Sciatic nerve (tissue), 2 donors: ENCODE data around the gene PTHLH. TPM values are rescaled to one million over a fixed set of nuclear protein-coding genes. Genes with fewer than 3 reads are reported as not detected.

Experiments
- ATAC-seq: fragments of 200-7000 bp; cut with Tn5 transposase; one replicate; pipeline ENCODE4 v1.9.1; 2020; ENCODE audit warnings: mild to moderate bottlenecking, moderate library complexity
- DNase-seq: peaks from one replicate; pipeline ENCODE4 v3.0.0-alpha.2; 2020; ENCODE audit warnings: low spot score
- intact Hi-C: fragments of 100-400 bp; cut with DNase I; formaldehyde crosslinking; loops from one replicate; pipeline ENCODE4 v1.14.2; 2022
- total RNA-seq: library from RNA; stranded (reverse); fragmentation: NEBNext Ultra II Directional; extraction: Animal tissue kit (Norgen Biotek cat#: 25700); gene quantifications from one replicate; pipeline ENCODE4 v1.2.1, GENCODE V29; 2021
- donor health status: DM: no; HTN: no; CAD: no.
- donor health status: DM: no; HTN: no; CAD: no.

PTHLH gene
- total RNA-seq, 1 donor from 2014 or later = 8.3 TPM

DNA sequence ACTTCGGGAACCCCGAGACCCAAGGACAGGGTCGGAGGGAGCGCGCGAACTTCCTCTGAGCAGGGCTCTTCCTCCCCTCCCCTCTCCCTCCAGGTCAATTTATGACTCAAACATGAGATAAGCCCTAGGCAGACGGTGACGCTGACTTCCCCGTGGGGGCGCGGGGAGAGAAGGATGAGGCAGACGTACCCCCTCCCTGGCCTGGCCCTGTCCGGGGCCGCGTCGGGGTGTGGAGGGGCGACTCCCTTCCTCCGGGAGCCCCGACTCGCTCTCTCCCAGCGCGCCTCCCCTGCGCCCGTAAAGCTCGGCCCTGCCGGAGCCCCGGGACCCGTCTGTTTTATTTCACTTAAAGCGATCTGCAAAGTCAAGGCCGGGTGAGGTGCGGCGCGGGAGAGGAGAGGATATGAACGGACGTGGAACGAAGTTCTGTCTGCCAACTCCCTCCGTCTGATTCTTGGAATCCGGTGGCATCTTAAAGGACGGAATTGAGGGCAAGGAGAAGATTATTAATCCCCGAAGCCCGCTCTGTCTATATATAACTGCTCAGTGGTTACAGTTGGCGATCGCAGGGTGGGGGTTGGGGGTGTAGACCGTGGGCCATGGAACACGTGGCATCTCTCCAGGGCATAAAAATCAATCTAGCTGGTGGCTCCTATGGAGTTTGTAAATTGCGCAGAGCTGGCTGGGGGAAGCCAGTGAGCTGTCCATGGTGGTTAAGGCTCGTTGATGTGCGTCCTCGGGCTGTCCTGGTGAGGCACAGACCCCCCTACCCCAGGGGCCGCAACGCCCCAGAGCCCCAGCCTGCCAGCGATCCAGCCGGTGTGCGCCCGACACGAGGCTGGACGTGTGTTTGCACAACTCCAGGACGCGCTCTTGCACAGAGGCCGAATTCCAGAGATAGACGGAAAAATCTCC is 2.9 kb upstream of the PTHLH start:
- peak; percentile 41 for ATAC-seq
- DNase-seq = peak; percentile 57
- intact Hi-C loops = no loop called here

DNA sequence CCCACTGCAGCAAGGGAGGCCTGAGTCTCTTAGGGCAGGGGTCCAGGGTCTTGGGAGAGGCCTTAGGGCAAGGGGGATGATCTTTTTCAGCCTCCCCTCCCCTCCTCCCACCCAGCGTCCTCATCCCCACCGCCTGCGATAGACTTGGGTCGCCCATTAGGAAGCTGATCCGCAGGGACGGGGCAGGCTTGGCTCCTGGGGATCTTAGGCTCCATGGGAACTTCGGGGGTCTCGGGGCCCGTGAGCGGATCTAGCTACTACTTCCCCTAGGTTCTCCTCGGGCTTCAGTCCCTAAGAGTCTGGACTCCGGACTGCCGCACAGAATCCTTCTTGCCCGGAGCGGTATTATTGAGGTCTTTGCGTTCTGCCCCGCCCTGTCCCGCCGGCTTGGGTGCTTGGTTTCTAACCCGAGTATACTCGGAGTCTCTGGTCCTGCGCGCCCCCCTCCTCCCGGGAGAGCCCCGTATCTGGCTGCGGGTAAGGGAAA is 2.2 kb upstream of the PTHLH start:
- ATAC-seq (no peak), DNase-seq (no peak)
- intact Hi-C loops = no loop called here

DNA sequence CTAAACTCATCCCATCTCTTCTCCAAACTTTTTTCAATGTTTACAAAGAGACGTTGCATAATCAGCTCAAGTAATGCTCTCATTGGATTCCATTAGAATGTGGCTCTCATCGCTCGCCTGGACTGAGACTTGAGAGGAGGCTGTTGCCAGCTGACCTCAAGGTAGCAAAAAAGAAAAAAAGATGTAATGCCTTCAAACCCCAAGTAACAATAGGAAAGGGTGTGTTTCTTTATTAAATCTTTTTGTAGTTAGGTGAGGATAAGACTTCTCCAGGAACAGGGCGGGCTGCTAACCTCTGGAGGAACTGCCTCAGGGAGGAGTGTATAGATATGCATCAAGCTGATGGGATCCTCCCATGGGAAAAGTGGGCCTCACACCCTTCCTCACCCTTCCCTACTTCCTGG is 956 bp upstream of the PTHLH start:
- intact Hi-C loops = no loop called here
- ATAC-seq = no peak
- DNase-seq = no peak

DNA sequence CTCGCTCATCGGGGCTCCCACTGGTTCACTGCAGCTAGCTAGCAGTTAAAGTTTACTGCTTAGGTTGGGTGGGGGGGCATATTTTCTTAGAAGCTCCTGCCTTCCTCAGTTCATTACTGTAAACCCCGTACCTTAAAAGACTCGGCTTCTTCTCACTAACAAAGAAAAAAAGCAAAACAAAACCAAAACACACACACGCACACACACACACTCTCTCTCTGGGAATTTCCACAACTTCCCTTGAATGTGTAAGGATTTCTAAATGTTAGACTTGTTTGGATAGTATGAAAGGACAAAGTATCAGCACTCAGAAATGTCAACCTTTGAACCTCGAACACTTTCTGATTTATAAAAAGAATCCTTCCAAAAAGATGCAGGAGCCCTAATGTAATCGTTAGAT is 927 bp downstream of the PTHLH start:
- intact Hi-C loops = no loop called here
- DNase-seq = no peak
- no peak for ATAC-seq

DNA sequence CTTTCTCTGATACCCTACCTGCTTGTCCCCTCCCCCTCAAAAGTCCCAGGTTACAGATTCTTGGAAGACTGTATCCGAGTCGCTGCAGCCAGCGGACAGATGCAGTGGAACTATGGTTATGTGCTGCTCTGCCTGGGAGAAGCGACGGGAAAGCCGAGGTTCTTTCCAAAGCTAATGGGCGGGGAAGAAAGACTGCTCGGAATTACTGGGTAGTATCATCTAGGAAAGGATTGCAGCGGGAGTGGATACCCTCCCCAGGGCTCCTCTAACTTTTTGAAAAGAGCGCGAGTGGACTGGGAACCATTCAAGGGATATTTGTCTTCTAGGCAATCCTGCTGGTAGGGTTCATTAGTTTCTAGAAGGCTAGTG is 1.4 kb downstream of the PTHLH start:
- ATAC-seq (peak; percentile 45), DNase-seq (peak; percentile 59)
- intact Hi-C loops = no loop called here

DNA sequence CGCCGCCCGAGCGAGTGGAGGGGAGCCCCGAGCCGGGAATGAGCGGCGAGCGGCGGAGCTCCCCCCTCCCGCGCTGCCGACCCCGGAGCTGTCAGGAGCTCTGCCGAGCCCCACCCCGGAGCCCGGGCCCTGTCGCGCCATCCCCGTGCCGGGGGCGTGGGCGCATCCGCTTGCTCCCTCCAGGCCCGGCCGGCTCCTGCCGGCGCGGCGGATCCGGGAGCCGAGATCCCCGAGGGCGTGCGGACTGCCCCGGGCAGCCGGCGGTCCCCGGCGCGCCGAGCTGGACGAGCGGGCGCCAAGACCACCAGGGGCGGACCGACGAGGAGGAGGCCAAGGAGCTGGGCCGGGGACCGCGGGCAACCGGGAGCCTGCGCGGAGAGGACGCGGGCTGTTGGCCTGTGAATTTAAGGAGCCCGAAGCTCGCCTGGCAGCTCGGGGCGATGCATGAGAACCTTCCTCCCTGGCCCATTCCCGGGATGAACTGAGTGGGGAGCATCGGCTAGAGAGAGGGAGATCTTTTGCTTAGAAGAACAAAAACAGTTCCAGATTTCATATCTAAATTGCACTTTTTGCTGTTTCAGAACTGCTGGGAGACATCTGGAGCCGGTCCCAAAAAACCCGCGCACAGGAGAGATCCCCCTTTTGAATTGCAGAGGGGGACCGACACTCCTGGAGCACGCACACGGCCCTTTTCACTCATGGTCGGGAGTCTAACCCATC is 2.0 kb downstream of the PTHLH start:
- peak; percentile 51 for ATAC-seq
- DNase-seq = peak; percentile 68
- intact Hi-C loops = no loop called here

DNA sequence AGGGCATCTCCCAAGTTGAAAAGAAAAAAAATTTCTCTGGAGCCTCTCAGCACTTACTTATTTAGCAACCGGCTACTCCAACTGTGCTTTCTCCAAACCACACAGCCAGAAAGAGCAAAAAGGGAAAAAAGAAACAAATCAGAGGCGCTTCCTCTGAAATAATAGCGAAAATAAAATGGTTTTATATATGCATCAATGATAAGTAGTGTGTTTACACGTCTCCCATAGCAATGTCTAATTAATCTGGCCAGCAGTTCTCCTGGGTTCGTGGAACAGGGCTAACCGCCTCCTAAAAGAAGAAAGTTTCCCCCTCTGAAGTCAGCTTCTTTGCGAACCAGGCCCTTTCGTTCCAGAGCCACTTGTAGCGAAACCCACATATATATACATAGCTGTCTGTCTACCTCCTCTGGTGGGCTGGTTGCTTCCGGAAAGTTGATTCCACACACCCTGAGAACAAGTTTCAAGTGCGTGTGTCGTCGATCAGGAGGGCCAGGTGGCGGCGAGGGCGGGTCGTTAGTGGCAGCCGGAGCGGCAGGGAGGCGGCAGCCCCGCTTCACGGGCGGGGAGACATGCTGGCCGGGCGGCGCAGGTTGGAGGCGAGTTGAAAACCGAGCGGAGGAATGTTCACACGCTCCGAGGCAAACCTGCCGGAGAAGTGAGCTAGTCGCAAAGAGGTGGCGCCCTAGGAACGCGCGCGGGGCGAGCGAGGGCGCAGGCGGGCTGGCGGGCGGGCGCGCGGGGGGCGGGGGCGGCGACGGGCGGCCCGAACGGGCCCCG is 2.7 kb downstream of the PTHLH start:
- DNase-seq (peak; percentile 75), ATAC-seq (peak; percentile 62)
- intact Hi-C loops = no loop called here

DNA sequence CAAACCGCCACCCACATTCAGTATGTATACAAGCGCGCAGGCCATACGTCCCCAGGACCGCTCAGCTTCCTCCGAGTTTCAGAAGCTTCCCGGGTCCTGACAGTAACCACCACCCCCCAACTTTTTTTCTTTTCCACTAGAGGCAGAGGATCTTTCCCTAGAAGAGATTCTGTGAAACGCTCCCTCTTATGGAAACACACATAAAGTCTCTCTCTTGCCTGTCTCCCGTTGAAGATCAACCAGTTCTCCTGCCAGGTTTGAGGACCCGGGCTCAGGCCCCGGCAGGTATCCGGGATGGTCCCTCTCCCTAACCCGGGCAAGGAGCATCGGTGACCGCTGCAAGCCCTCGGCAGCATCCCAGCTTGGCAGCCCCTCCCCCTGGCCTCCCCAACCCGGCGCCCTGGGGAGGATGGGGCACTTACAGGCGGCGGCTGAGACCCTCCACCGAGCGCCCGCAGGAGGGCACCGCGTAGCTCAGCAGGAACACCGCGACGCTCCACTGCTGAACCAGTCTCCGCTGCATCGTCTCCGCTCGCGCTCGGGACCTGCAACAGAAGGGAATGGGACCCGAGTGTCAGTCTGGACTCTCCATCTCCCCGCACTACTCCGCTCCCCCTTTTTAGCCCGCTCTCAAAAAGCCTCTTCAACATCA is 3.4 kb downstream of the PTHLH start:
- ATAC-seq = peak; percentile 49
- peak; percentile 64 for DNase-seq
- intact Hi-C loops = no loop called here

DNA sequence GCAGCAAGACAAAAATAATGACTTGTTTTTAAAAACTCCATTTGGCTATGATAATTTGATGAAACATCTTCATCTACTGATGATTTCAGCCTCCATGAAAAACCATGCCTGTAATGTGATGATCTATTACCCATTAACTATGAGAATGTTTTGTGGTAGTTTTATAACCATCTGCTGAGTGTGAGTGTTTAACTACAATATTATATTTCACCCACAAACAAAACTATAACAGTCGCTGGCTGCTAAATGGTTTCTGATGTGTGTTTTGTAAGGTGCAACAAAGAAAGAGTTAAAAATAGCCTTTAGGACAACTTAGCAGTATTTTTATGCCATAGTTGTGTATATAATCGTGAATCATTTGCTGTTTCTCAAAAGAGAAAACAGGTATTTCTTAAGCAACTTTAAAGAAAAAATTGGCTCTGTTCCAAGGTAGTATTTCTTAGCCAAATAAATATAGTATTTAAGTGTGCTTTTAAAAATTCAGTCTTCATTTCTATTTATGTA is 4.9 kb downstream of the PTHLH start:
- ATAC-seq (no peak), DNase-seq (no peak)
- intact Hi-C loops = no loop called here

DNA sequence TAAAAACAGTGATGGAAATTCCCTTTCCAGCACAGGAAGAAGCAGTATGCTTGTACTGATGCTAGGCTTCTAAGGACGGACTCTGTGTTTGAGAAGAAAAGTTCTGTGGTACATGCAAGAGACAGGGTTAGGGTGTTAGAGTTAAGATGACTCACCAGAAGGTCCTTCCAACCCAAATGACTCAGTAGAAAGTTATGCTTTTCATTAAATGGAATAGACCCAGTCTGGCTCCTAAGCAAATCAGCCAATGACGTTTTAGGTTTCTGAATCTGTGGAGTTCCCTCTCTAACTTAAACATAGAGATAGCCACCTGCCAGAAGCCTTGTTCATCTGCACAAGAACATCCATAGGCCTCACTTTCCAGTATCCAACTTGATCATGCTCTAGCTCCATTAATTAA is 5.7 kb downstream of the PTHLH start:
- DNase-seq (no peak), ATAC-seq (peak; percentile 62)
- intact Hi-C loops = no loop called here

DNA sequence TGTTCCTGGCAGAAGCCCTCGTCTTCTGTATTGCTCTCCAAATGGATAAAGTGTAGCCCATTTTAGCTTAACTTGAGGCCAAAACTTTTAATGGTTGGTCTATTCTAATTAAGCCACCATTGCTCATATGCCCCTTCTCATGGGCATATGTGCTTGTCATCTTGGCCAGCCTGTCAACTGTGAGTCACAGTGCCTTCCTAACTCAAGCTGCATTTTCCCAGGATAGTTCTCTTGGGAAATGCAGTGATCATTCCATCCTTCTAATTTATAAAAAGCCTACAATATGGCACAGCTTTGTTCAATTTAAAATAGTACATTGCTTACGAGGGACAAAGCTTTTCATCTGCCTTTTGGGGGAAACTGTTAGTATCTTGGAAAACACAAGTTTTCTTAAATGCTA is 6.6 kb downstream of the PTHLH start:
- intact Hi-C loops = no loop called here
- ATAC-seq (no peak), DNase-seq (no peak)

DNA sequence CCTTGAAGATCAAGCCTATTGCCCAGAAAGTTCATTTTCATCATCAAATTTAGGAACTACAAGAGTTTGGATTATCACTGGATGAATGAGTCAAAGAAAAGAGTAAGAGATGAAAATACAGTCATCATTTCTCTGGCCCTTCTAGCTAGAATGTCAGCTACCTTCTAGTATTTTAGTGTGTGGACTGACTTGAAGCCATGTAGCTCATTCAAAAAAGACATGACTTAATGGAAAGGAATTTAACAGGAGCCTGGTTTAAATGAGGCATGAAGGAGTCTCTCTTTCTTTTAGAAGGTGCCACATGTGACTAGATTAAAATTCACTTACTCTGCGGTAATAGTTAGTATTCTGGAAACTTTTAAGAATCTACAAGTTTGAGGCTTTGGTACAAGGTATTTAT is 7.1 kb downstream of the PTHLH start:
- ATAC-seq = no peak
- no peak for DNase-seq
- intact Hi-C loops = no loop called here

DNA sequence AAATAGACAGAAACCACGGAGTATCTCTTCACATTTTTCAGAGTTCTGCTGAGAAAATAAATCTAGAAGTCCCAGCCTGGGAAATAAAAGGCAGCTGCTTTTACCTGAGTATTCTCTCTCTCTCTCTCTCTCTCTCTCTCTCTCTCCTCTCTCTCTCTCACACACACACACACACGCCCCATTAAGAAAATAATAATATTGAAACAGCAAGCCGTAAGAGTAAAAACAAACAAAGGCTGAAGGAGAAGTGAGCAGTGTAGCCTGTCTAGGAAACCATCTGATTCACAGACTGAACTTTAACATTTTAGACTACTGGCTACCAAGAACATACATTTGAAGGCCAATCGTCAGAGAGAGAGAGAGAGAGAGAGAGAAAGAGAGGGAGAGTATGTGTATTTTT is 8.4 kb downstream of the PTHLH start:
- intact Hi-C loops = no loop called here
- DNase-seq (no peak), ATAC-seq (no peak)

DNA sequence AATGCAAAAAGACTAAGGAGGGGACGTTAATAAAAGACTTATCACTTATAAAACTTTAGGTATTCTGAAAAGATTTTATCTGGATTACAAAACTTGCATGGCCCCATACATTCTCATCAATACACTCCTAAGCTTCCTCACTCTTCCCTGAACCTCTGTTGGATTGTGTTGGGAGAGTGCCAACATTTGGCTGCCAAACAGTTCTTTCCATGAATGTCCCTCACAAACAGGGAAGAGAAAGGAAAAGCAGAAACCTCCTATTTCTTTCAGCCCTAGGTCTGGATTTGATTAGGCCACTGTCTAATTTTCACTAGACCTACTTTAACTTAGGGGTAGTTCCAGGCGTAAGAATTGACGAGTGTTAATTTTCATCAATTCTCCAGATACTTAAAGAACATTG is 11.7 kb downstream of the PTHLH start:
- DNase-seq = peak; percentile 62
- peak; percentile 55 for ATAC-seq
- intact Hi-C loops = no loop called here

DNA sequence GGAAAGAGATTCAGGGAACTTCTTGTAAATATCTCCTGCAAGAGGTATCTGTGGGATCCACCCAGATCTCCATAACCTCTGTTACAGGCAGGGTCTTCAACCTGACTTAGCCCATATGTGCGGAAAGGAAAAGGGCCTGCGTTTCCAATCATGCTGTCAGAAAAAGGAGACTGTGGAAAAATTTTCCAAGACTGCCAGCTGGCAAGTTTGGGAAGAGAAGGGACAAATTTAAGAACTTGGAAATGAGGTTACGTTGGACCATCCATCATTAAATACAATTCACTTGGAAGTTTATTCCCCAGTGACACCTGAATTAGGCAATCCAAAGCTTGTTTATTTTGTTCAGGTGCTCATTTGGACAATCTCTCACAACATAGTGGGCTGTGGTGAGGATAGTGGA is 13.9 kb downstream of the PTHLH start:
- ATAC-seq (no peak), DNase-seq (no peak)
- intact Hi-C loops = no loop called here

DNA sequence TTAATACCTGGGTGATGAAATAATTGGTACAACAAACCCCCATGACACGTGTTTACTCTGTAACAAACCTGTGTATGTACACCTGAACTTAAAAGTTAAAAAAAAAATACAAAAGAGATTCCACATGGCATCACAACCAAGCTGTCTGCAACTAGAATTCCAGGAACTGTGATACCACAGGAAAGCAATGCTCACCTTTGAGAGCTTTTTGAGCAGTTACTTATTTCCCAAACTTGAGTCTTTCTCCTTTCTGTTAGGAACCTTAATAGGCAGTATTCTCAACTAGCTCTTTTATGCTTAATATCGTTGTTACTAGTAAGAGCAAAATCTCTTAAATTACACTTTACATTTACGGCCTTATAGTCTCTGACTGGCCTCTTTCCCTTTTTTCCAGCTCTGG is 15.2 kb downstream of the PTHLH start:
- intact Hi-C loops = no loop called here
- ATAC-seq = no peak
- no peak for DNase-seq

DNA sequence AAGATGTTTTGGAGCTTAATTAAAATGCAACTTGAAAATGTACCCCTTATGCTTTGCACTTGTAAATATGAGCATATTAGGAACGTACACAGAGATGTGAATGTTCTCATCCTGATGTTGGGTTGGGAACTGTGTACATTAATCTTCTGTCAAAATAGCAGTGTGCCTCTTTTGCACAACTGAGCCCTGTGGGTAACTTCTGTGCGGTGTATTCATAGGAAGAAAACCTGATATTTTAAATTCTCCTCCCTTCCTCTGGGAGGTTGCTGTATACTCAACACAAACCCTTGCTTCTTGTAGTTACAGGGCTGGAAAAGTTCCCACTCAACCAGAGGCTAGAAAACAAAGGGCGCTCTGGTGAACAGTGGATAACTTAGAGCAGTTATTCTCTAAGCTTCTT is 18.7 kb downstream of the PTHLH start:
- DNase-seq (no peak), ATAC-seq (no peak)
- intact Hi-C loops = no loop called here

DNA sequence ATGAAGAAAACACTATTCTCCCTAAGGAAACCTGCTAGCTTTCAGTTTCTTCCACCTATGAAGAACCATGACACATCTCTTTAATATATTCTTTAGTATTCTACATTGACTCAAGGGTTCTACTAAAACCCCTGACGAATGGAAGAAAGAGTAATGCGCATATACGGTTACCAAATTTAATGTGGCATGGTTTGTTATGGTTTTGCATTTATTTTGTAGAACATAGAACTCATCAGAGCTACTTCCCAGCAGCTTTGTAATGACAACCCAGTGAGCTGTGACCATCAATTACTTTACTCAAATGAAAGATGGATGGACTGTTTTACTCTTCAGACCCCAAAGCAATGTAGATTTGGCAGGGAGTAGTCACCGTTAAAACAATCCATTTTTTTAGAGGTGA is 19.2 kb downstream of the PTHLH start:
- no peak for DNase-seq
- ATAC-seq = no peak
- intact Hi-C loops = no loop called here

DNA sequence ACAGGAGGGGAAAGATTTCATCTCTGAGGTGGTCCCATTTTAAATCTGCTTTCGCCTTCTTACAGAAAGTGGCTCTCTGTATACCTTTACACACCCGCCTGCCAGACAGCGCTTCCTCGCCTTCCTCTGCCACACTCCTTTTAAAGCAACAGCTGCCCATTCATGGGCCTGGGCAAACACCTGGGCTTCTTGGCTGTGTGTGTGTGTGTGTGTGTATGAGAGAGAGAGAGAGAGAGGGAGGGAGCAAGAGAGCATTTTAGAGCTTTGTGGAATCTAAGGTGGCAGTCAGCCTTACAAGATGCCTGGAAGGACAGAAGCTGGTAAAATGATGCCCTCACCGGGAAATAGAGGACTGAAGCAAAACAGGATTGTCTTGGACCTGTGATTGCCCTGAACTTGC is 20.0 kb downstream of the PTHLH start:
- DNase-seq (no peak), ATAC-seq (peak; percentile 40)
- intact Hi-C loops = no loop called here
